Caco-2 (cell line): ENCODE measurements around the gene TBC1D10B. TPM values are rescaled to one million over a fixed set of nuclear protein-coding genes. Genes with fewer than 3 reads are reported as not detected.

Experiments
- BruUV-seq: library from RNA; stranded (reverse); fragments of 400-500 nt; replicated peaks from 2 replicates; lab custom pipeline; 2021; lab: Mats Ljungman, UMichigan
- CTCF ChIA-PET: fragments of 300-600 bp; sonication (Branson Sonifier 250); formaldehyde crosslinking; loops from one replicate; lab custom pipeline; 2022; ENCODE audit warnings: antibody characterized with exemption; lab: Charles Lee
- POLR2A ChIA-PET: fragments of 300-600 bp; sonication (Branson Sonifier 250); formaldehyde crosslinking; loops from one replicate; lab custom pipeline; 2022; ENCODE audit warnings: antibody characterized with exemption; lab: Charles Lee
- DNase-seq, 2 experiments: peaks; one replicate each; pipeline versions ENCODE4 v3.0.0 to v3.0.0-alpha.2; 2020 to 2022
- H3K27me3 ChIP-seq: replicated peaks from 2 replicates; pipeline ENCODE4 v1.6.0; 2011; ENCODE audit warnings: low read length; ENCODE audit not compliant: control insufficient read depth, insufficient read depth
- H3K36me3 ChIP-seq: 2 replicates; pipeline ENCODE4 v1.5.1; 2011; ENCODE audit warnings: low read length; ENCODE audit not compliant: control insufficient read depth, insufficient read depth
- H3K4me1 ChIP-seq: fragments of 250-450 bp; sonication (Bioruptor Pico); 2 replicates; pipeline ENCODE4 v1.5.1; 2020; ENCODE audit warnings: mild to moderate bottlenecking
- H3K4me3 ChIP-seq: 2 replicates; pipeline ENCODE4 v1.5.1; 2011; ENCODE audit warnings: low read depth, mild to moderate bottlenecking, control low read depth, low read length
- H3K9me3 ChIP-seq: fragments of 250-450 bp; sonication (Bioruptor Pico); 2 replicates; pipeline ENCODE4 v1.5.1; 2020; ENCODE audit warnings: mild to moderate bottlenecking, moderate library complexity
- H3K27ac Mint-ChIP-seq: one replicate; pipeline ENCODE4 v1.8.0; 2022; ENCODE audit warnings: mixed read lengths; ENCODE audit not compliant: unreplicated experiment
- H3K27me3 Mint-ChIP-seq: one replicate; pipeline ENCODE4 v1.8.0; 2022; ENCODE audit warnings: mixed read lengths; ENCODE audit not compliant: insufficient read depth, unreplicated experiment
- H3K36me3 Mint-ChIP-seq: one replicate; pipeline ENCODE4 v1.8.0; 2022; ENCODE audit warnings: mild to moderate bottlenecking, mixed read lengths; ENCODE audit not compliant: insufficient read depth, unreplicated experiment
- H3K4me1 Mint-ChIP-seq: one replicate; pipeline ENCODE4 v1.8.0; 2022; ENCODE audit warnings: low read depth, mixed read lengths; ENCODE audit not compliant: unreplicated experiment
- H3K4me3 Mint-ChIP-seq: one replicate; pipeline ENCODE4 v1.8.0; 2022; ENCODE audit warnings: mild to moderate bottlenecking, moderate library complexity, mixed read lengths; ENCODE audit not compliant: unreplicated experiment
- H3K9me3 Mint-ChIP-seq: one replicate; pipeline ENCODE4 v1.8.0; 2022; ENCODE audit warnings: mixed read lengths; ENCODE audit not compliant: unreplicated experiment
- intact Hi-C: fragments of 100-400 bp; cut with micrococcal nuclease; formaldehyde crosslinking; loops from one replicate; pipeline ENCODE4 v1.10.0; 2022; ENCODE audit not compliant: unreplicated experiment
- total RNA-seq: library from RNA; stranded (reverse); gene quantifications from 2 replicates; pipeline ENCODE4 v1.2.3, GENCODE V29; 2022
- TF ChIP-seq, protein P1 (sequence below), 2 experiments: fragments of 200-600 bp in 1 of 2; IDR thresholded peaks; 1 replicate in 1 of 2; 2 replicates in 1 of 2; pipeline versions ENCODE4 v1.5.1 to v1.8.0; 2011 to 2022; ENCODE audit warnings: antibody characterized with exemption in 1 of 2, control low read depth in 1 of 2, inconsistent platforms in 1 of 2, low read depth in 1 of 2, low read length in 1 of 2, mild to moderate bottlenecking in 1 of 2, moderate library complexity in 1 of 2; ENCODE audit not compliant: insufficient read depth in 1 of 2, severe bottlenecking in 1 of 2, unreplicated experiment in 1 of 2

Gene TBC1D10B
- total RNA-seq, 1 experiment from 2014 or later, result 36.9 TPM

DNA sequence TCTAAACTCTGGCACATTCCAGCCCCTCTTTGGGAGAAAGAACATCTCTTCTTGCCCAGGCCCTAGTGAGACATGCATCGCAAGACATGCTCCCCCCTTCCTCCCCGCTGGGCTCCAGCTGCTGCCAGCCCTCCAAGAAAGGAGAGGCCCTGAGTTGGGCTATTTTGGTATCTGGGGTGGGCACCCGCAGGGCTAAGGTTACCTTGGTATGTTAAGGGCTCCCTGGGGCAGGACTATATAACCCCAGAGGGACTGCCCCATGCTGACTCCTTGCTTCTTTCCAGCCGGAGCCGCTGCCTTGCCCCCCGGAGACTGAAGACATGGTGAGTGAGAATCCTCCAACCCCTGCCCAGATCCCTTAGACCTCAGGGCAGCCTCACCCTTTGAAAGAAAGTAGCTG, 4.2 kb upstream of the TBC1D10B start, which contains the start of gene MYL11:
Gene MYL11, plus strand, starts transcription at position 265 of the 400 bp plus-strand sequence. Its CDS starts 56 bp downstream, at position 321.
- intact Hi-C loops, result no loop called here
- Mint-ChIP-seq H3K9me3 (no peaks in the 10 kb centered on the region), H3K4me1 (peaks cover 17% of the 10 kb centered on the region), H3K36me3 (peaks cover 27% of the 10 kb centered on the region), H3K27me3 (no peaks in the 10 kb centered on the region), H3K27ac (peak within 1 kb of the TSS; percentile 57), H3K4me3 (no peak within 1 kb of the TSS)
- TF ChIP-seq, protein P1, sequence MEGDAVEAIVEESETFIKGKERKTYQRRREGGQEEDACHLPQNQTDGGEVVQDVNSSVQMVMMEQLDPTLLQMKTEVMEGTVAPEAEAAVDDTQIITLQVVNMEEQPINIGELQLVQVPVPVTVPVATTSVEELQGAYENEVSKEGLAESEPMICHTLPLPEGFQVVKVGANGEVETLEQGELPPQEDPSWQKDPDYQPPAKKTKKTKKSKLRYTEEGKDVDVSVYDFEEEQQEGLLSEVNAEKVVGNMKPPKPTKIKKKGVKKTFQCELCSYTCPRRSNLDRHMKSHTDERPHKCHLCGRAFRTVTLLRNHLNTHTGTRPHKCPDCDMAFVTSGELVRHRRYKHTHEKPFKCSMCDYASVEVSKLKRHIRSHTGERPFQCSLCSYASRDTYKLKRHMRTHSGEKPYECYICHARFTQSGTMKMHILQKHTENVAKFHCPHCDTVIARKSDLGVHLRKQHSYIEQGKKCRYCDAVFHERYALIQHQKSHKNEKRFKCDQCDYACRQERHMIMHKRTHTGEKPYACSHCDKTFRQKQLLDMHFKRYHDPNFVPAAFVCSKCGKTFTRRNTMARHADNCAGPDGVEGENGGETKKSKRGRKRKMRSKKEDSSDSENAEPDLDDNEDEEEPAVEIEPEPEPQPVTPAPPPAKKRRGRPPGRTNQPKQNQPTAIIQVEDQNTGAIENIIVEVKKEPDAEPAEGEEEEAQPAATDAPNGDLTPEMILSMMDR (IDR thresholded peaks at IDR 0.05; ENCODE audit: insufficient read depth in 1 of 2, low read depth in 1 of 2, low read length in 1 of 2, severe bottlenecking in 1 of 2, unreplicated experiment in 1 of 2), result no peak
- ChIA-PET CTCF (no interaction called here), POLR2A (no interaction called here)
- Histone ChIP-seq H3K27me3 (no peaks in the 10 kb centered on the region), H3K9me3 (no peaks in the 10 kb centered on the region), H3K4me1 (peaks cover 26% of the 10 kb centered on the region), H3K4me3 (no peak within 1 kb of the TSS), H3K36me3 (no peaks in the 10 kb centered on the region)
- no peak for DNase-seq
- BruUV-seq, result no TSS peak

DNA sequence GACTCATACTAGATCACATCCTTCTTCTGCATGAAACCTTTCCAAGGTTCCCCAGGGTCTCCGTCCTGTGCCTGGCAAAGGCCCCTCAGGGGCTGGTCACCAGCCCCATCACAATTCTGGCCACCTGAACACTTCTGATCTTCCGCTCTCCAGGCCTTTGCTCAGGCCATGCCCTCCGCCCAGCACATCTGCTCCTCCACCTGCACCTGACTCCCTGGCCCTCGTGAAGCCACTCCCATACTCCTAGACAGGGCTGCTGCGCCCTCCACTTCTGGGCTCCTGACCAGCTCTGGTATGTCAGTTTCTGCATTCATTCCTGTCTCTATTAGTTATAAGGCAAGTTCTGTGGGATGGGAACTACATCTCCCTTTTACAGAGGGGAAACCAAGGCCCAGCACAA, 2.4 kb upstream of the TBC1D10B start:
- H3K9me3 Mint-ChIP-seq, result no peaks in the 10 kb centered on the region
- peak overlapping the region; percentile 99 for H3K27ac Mint-ChIP-seq
- peaks cover 19% of the 10 kb centered on the region for H3K36me3 Mint-ChIP-seq
- intact Hi-C loops, result no loop called here
- CTCF ChIA-PET, result no interaction called here
- no peaks in the 10 kb centered on the region for H3K27me3 Mint-ChIP-seq
- H3K9me3 ChIP-seq, result no peaks in the 10 kb centered on the region
- no peak for DNase-seq
- H3K4me1 ChIP-seq, result peaks cover 32% of the 10 kb centered on the region
- BruUV-seq, result no TSS peak
- POLR2A ChIA-PET, result interaction anchor here (0.5 kb wide), 1 partner anchor 309 kb away, joined by 3 read pairs; no protein-coding TSS in a partner anchor
- H3K27me3 ChIP-seq, result no peaks in the 10 kb centered on the region
- H3K4me3 Mint-ChIP-seq, result no peak overlapping the region
- no peaks in the 10 kb centered on the region for H3K36me3 ChIP-seq
- TF ChIP-seq, protein P1 (IDR thresholded peaks at IDR 0.05; ENCODE audit: insufficient read depth in 1 of 2, low read depth in 1 of 2, low read length in 1 of 2, severe bottlenecking in 1 of 2, unreplicated experiment in 1 of 2), result no peak
- H3K4me3 ChIP-seq, result no peak overlapping the region
- H3K4me1 Mint-ChIP-seq, result peaks cover 27% of the 10 kb centered on the region

DNA sequence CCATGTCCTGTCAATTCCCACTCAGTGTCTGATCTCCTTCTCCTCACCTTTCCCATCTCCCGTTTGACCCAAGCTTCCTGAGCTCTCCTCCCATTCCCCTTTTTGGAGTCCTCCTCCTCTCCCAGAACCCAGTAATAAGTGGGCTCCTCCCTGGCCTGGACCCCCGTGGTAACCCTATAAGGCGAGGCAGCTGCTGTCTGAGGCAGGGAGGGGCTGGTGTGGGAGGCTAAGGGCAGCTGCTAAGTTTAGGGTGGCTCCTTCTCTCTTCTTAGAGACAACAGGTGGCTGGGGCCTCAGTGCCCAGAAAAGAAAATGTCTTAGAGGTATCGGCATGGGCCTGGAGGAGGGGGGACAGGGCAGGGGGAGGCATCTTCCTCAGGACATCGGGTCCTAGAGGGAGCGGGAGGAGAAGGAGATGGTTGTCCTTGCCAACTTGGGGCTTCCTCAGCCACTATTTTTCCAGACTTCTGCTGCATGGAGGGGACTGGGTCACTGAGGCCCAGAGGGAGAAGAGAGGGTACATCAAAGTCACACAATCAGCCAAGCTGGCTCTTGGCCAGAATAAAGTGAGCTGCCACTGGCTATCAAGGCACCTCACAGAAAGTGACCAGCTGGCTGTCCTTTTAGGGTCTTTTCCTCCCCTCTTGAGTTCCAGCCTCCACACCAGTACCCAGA, 1.9 kb upstream of the TBC1D10B start:
- no peaks in the 10 kb centered on the region for H3K27me3 ChIP-seq
- no peak for DNase-seq
- CTCF ChIA-PET, result interaction anchor here (1.9 to 2.0 kb wide), 2 partner anchors 23 to 37 kb away, joined by 17 to 18 read pairs; partner anchors contain the start of gene ZNF48
- BruUV-seq, result no TSS peak
- no peak overlapping the region for H3K4me3 ChIP-seq
- no peaks in the 10 kb centered on the region for H3K36me3 ChIP-seq
- POLR2A ChIA-PET, result interaction anchor here (0.5 to 2.0 kb wide), 5 partner anchors 18 to 309 kb away, joined by 3 to 30 read pairs (median 10); partner anchors contain the start of genes ALDOA, CD2BP2, ZNF48 and ZNF771
- H3K4me1 ChIP-seq, result peaks cover 36% of the 10 kb centered on the region
- H3K36me3 Mint-ChIP-seq, result peaks cover 13% of the 10 kb centered on the region
- H3K27ac Mint-ChIP-seq, result peak overlapping the region; percentile 99
- H3K27me3 Mint-ChIP-seq, result no peaks in the 10 kb centered on the region
- intact Hi-C loops, result no loop called here
- H3K4me3 Mint-ChIP-seq, result peak overlapping the region; percentile 83
- H3K4me1 Mint-ChIP-seq, result peaks cover 32% of the 10 kb centered on the region
- no peaks in the 10 kb centered on the region for H3K9me3 ChIP-seq
- H3K9me3 Mint-ChIP-seq, result no peaks in the 10 kb centered on the region
- TF ChIP-seq, protein P1 (IDR thresholded peaks at IDR 0.05; ENCODE audit: insufficient read depth in 1 of 2, low read depth in 1 of 2, low read length in 1 of 2, severe bottlenecking in 1 of 2, unreplicated experiment in 1 of 2), result no peak
